ENCODE data around the gene KIF16B. TPM values are rescaled to one million over a fixed set of nuclear protein-coding genes. Genes with fewer than 3 reads are reported as not detected.

The KIF16B gene
- total and polyA plus RNA-seq, 2 experiments from 2014 or later, result 6.5 to 11.1 TPM

GRCh38 chr20:16295534-16295933 is 277.7 kb downstream of the KIF16B start (continued):
- no peak for TF ChIP-seq POLR2AphosphoS5 (IDR thresholded peaks at IDR 0.05; ENCODE audit: low read depth)
- TF ChIP-seq EZH2 (IDR thresholded peaks at IDR 0.05; ENCODE audit: low read depth, unreplicated experiment), result no peak
- TF ChIP-seq CTCF (conservative IDR thresholded peaks at IDR 0.05; ENCODE audit: low read depth in 2 of 2), result no peak
- TF ChIP-seq REST (IDR thresholded peaks at IDR 0.05; ENCODE audit: unreplicated experiment), result no peak

GRCh38 chr20:16293590-16293989 is 279.7 kb downstream of the KIF16B start:
- Histone ChIP-seq H3K27ac (ENCODE audit: low read depth) (no peak overlapping the region), H3F3A (replicated peaks; ENCODE audit: low read depth) (no peaks in the 10 kb centered on the region), H3K9me2 (ENCODE audit: insufficient read depth) (0 out of 2 replicates have a peak, but pooled peaks cover 3% of the 10 kb centered on the region), H3K4me1 (ENCODE audit: insufficient read depth) (peaks cover 14% of the 10 kb centered on the region), H4K20me1 (replicated peaks; ENCODE audit: insufficient read depth) (no peaks in the 10 kb centered on the region), H3K79me2 (replicated peaks; ENCODE audit: insufficient read depth) (no peaks in the 10 kb centered on the region), H3K27me3 (ENCODE audit: insufficient read depth) (no peaks in the 10 kb centered on the region), H3K4me2 (no peak overlapping the region), H3K4me3 (no peak overlapping the region), H2AFZ (no peak overlapping the region), H3K36me3 (ENCODE audit: insufficient read depth) (0 out of 2 replicates have a peak, but pooled peaks cover 4% of the 10 kb centered on the region)
- no peak for ATAC-seq
- H3K27me3 Mint-ChIP-seq (ENCODE audit: insufficient read depth, low read depth, poor library complexity), result no peaks in the 10 kb centered on the region
- no peak overlapping the region for H3K27ac Mint-ChIP-seq
- H3K9me3 Mint-ChIP-seq, result no peaks in the 10 kb centered on the region; the same call in 2 of the 3 replicates
- peaks cover 6% of the 10 kb centered on the region; the same call in 2 of the 3 replicates for H3K36me3 Mint-ChIP-seq (ENCODE audit: low read depth)
- DNase-seq (ENCODE audit: low spot score), result no peak
- peaks cover 14% of the 10 kb centered on the region for H3K4me1 Mint-ChIP-seq
- H3K4me3 Mint-ChIP-seq, result no peak overlapping the region
- no peak for TF ChIP-seq ETS1 (IDR thresholded peaks at IDR 0.05)
- TF ChIP-seq ZNF331 (CRISPR knock-in tag; IDR thresholded peaks at IDR 0.05; ENCODE audit: low read depth), result no peak
- TF ChIP-seq NANOG (IDR thresholded peaks at IDR 0.05; ENCODE audit: borderline replicate concordance), result no peak
- no peak for TF ChIP-seq ZNF114 (CRISPR knock-in tag; IDR thresholded peaks at IDR 0.05)
- no peak for TF ChIP-seq CREB1 (CRISPR knock-in tag; IDR thresholded peaks at IDR 0.05; ENCODE audit: low read depth)
- TF ChIP-seq STAT1 (IDR thresholded peaks at IDR 0.05; ENCODE audit: unreplicated experiment), result no peak
- TF ChIP-seq ZNF462 (CRISPR knock-in tag; IDR thresholded peaks at IDR 0.05), result no peak
- TF ChIP-seq JUNB (IDR thresholded peaks at IDR 0.05; ENCODE audit: unreplicated experiment), result no peak
- no peak for TF ChIP-seq EZH2phosphoT487 (IDR thresholded peaks at IDR 0.05; ENCODE audit: unreplicated experiment)

All from GM23338 (cell line).